ENCODE results near the gene ZBED6.

- no peak for TF ChIP-seq POLR2A (IDR thresholded peaks at IDR 0.05)
- TF ChIP-seq CTCF (IDR thresholded peaks at IDR 0.05): no peak
- no peak for TF ChIP-seq EP300 (IDR thresholded peaks at IDR 0.05)
Measured at GRCh38 chr1:203778789-203779188, 16.6 kb upstream of the ZBED6 start.

Measured in ovary (tissue), 3 donors.